ENCODE data around the gene CCDC171.
"Not testable (repeated sequence)": the region's sequence is repeated elsewhere in the genome, so short reads cannot be mapped to it uniquely, and the experiment has no call there.

CCDC171 gene

GRCh38 chr9:15769547-15769946, 216.7 kb downstream of the CCDC171 start:
- no peak for DNase-seq

GRCh38 chr9:15778861-15779260, 226.0 kb downstream of the CCDC171 start:
- no peak for DNase-seq

GRCh38 chr9:15782106-15782505, 229.3 kb downstream of the CCDC171 start:
- DNase-seq: no peak

- DNase-seq: no peak
Measured at GRCh38 chr9:15785584-15785983, 232.7 kb downstream of the CCDC171 start.

DNA sequence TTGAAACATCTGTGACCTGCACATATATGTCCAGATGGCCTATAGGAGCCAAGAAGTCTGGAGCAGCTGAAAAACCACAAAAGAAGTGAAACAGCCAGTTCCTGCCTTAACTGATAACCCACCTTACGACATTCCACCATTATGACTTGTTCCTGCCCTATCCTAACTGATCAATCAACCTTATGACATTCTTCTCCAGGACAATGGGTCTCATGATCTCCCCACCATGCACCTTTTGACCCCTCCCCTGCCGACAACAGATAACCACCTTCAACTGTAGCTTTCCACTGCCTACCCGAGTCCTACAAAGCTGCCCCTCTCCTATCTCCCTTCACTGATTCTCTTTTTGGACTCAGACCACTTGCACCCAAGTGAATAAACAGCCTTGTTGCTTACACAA, 233.8 kb downstream of the CCDC171 start:
- no peak for DNase-seq

DNA sequence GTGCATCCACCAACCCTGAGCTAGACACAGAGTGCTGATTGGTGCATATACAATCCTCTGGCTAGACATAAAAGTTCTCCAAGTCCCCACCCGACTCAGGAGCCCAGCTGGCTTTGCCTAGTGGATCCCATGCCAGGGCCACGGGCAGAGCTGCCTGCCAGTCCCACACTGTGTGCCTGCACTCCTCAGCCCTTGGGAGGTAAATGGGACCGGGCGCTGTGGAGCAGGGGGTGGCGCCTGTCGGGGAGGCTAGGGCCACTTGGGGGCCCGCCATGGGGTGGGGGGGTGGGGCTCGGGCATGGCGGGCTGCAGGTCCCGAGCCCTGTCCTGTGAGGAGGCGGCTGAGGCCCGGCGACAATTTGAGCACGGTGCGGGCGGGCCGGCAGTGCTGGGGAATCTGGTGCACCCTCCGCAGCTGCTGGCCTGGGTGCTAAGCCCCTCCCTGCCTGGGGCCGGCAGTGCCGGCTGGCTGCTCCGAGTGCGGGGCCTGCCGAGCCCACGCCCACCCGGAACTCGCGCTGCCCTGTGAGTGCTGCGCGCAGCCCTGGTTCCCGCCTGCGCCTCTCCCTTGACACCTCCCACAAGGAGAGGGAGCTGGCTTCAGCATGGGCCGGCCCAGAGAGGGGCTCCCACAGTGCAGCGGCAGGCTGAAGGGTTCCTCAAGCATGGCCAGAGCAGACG, 257.5 kb downstream of the CCDC171 start:
- DNase-seq: not testable (repeated sequence)

GRCh38 chr9:15813076-15813475, 260.2 kb downstream of the CCDC171 start:
- DNase-seq: no peak

DNA sequence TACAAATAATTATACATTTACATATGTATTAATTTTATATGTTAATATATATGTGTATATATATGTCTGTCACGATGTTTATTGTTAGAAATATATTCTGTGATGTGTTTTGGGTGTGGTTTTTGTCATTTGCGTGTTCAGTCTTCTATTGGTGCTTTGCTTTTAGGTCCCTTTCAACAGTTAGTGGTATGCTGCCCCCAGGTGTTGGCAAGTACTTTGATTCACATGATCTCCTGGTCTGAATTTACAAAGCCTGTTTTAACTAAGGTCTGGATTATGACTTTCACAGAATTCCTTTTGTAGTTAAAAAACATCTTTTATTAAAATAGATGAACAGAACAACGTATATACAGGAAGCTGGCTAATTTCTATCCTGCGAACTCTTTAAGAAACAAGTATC, 271.5 kb downstream of the CCDC171 start:
- no peak for DNase-seq

DNA sequence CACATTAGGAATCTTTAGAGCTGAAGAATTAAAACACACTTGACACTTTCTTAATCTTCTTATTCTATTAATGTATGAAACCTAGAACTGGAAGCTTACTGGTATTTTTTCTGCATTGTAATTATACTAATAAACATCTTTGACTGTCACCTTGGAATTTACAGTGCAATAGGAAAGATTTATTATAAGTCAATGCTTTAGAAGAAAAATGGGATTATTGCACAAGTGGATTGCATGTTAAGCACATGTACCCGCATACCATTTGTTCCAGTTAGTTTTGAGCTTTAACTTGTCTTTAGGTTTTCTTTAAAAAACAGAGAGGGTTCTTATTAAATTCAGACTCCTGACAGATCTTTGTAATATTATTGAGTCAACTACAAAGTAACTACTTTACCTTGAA, 278.5 kb downstream of the CCDC171 start:
- DNase-seq: no peak

DNA sequence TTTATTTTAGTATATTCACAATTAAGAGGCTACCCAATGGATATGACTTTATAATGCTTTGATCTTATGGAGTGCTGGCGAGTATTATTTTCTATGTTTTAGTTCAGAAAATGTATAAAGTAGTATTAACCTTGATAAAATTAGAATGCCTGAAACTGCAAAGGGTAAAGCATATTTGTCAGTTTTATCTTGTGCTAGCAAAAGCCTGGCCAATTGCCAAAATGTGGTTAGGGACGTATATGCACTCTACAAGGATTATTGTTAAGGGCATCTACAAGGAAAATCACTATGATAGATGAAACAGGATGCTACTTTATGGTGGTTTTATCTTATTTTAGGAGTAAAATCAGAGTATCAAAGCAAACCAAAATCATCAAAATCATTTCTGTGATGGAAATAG, 281.7 kb downstream of the CCDC171 start:
- DNase-seq: no peak

DNA sequence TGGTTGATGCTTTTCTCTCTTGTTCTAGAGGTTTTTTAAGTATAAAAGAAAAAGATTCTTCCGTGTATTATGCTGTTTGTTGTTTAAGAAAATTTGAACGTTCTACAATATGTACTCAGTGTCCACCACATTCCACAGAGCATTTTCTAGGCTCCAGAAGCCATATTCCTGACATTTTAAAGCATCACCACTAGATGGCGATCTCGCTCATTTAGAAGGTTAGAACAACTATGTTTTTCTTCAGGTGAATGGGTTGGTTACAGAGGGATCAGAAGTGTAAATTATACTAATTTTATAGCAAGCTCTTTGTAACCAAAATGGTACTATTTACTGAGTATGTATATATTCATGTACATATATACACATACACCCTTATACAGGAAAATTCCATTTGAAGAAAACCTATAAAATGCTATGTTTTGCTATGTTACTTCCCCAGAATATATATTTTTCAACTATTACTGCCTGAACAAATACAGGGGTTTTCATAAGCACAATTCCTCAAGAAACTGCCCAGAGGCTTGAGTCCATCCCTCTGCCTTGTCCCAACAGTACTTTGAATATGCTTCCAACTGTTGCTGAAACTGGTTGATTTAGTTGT, 284.3 kb downstream of the CCDC171 start:
- DNase-seq: peak; percentile 38

DNA sequence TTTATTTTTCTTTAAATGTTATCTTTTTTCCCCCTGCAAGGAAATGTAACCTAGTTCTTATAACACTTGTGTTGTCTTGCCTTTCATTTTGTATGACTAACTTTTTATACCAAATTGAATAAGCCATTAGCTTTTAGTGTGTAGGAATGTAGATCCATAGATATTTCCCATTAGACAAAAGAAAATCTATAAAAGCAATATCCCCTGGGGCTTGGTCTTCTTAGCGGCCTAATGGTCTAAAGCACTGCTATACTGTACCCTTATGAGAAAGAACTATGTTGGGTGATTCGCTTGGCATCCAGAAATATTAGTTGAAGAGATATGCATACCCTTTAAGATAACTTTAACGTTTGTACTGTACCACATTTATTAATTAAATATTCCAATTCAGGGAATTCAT, 289.2 kb downstream of the CCDC171 start:
- DNase-seq: no peak

DNA sequence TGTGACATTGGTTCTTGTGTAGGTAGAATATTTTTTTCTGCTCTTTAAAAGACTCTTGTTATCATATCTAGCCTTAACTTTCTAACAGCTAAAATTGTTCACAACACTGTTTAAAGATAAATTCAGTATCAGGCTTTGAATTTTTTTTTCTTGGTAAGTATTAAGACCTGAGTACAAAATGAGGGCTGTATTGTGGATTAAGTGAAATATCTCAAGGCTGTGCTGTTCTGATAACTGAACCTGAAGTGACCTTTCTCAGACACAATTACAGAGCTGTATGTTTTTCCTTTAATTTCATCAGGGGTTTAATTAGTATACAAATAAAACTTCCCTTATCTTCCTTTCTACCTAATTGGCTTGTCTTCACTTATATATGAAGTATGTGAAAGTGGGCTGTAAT, 290.5 kb downstream of the CCDC171 start:
- no peak for DNase-seq

DNA sequence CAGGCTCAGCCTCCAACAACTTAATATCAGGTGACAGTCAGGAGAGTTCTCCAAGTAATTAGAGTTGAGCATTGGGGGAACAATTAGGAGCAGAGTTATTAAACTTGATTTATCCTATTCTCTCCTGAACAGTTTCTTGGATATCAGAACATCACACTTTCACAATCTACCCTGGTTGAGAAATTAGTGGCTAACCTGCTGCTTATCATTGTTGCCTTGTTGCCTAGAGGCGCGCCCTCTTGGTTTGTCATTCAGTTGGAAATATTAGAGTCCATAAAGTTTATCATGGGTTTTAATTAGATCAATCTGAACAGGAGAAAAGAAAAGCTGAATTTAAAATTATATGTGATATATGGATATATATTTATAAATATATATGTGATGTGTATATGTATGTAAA, 291.1 kb downstream of the CCDC171 start:
- DNase-seq: no peak

DNA sequence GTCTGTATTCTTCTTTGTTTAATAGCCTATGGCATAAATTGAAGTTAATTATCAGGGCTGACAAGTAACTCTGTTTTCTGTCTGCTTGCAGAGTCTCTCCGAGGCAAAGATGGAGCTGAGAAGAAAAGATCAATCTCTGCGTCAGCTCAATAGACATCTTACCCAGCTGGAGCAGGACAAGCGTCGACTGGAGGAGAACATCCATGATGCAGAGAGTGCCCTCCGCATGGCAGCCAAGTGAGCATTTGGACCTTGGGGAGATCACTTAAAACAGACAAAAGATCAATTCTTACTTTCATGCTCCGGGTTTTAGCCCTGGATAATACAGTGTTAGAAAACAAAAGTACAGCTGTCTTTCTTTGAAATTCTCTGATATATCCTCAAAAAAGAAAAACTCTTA, 293.8 kb downstream of the CCDC171 start:
- no peak for DNase-seq

DNA sequence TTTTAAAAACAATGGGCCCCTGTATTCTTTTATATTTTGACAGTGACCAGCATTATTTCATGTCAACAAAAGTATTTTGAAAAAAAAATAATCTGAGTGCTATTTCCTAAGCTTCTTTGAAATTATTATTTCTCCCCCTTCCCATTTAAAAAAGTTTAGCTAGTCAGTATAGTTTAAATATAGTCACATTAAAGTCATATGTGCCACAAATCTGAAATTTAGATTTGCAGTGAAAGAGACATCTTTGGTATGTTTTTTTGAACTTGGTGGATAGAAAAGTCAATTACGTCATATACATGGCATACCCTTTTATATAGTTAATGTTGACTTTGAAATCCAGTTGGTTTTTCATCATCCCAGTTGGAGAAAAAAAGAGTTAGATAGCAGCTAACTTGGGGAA, 297.0 kb downstream of the CCDC171 start:
- no peak for DNase-seq

- no peak for DNase-seq
Measured at GRCh38 chr9:15851766-15852165, 298.9 kb downstream of the CCDC171 start.

DNA sequence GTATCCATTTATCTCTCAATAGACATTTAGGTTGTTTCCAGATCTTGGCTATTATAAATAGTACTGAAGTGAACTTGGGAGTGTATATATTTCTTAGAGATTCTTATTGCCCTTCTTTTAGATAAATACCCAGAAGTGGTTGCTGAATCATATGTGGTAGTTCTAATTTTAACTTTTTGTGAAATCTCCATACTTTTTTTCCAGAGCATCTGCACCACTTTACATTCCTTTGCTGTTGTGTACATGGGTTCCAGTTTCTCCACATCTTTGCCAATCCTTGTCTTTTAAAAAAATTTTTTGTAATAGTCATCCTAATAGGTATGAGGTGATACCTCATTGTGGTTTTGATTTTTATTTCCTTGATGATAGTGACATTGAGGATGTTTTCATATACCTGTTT, 303.7 kb downstream of the CCDC171 start:
- DNase-seq: no peak

DNA sequence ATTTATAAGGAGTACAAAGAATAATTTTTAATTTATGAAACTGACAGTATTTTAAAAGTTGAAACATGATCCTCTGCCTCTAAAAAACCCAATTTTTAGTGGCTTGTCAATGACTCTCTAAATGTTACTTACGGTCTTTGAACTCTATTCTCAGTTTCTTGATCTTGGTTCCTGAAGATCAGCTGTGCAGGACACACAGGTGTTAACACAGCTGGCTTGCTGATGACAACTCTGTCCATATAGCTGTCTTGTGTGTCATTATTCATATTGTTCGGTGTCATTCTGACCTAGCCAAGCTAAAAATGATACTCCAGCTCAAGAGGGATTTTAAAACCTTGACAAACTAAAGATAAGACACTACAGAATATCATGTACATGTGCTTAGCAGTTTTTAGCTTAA, 314.5 kb downstream of the CCDC171 start:
- no peak for DNase-seq

GRCh38 chr9:15867988-15868387, 315.1 kb downstream of the CCDC171 start:
- DNase-seq: no peak

DNA sequence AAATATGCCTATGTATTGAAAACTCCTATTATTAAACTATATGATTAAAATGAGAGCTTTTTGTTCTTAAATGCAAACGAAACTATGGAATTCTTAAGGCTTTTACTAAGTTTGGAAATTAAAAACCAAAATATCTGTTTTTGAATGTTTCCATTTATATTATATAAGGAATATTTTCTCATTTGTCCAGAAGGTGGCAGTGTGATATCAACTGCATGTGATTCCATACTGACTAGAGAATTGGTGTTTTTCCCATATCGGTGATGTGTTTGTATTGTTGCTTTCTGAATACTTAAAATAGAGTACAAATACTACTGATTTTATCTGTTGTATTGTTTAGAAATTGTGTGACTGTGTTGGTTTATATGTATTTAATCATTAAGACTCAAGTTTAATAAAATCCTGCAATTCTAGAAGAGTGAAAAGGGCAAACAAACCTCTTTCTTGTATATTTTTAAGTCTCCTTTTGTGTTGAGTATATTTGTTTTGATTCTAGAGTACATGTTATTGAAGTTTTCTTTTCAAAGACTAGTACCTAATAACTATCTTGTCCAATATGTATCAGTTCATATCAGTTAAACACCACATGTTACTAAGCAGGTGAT, 320.8 kb downstream of the CCDC171 start:
- peak; percentile 26 for DNase-seq

- DNase-seq: no peak
Measured at GRCh38 chr9:15882328-15882727, 329.5 kb downstream of the CCDC171 start.

- no peak for DNase-seq
Measured at GRCh38 chr9:15882883-15883282, 330.0 kb downstream of the CCDC171 start.

DNA sequence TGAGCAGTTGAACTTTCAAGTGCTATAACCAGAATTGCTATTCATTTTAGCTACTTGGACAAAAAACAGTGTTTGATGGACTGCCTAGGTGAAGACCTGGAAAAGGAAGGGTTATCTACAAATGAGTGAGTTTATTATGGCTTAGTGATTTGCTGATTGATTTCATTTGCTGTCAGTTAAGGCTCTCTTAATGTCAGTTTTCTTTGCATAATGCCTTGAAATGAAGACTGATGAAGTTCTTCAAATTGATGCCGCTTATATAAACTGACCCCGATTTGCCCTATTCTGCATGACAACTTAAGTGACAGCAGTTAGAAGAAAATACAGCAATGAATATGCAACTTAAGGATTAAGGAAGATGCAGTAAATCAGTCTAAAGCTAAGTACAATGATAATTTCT, 332.6 kb downstream of the CCDC171 start:
- no peak for DNase-seq

GRCh38 chr9:15889555-15889954, 336.7 kb downstream of the CCDC171 start:
- no peak for DNase-seq
